ENCODE results near the gene SPN. TPM values are rescaled to one million over a fixed set of nuclear protein-coding genes. Genes with fewer than 3 reads are reported as not detected.

The SPN gene
- total and polyA plus RNA-seq, 9 of the 15 experiments (the other 6 are each of a cell fraction or from before 2014, with no cell fraction given), result 24.3 to 225 (median 79.4) TPM

DNA sequence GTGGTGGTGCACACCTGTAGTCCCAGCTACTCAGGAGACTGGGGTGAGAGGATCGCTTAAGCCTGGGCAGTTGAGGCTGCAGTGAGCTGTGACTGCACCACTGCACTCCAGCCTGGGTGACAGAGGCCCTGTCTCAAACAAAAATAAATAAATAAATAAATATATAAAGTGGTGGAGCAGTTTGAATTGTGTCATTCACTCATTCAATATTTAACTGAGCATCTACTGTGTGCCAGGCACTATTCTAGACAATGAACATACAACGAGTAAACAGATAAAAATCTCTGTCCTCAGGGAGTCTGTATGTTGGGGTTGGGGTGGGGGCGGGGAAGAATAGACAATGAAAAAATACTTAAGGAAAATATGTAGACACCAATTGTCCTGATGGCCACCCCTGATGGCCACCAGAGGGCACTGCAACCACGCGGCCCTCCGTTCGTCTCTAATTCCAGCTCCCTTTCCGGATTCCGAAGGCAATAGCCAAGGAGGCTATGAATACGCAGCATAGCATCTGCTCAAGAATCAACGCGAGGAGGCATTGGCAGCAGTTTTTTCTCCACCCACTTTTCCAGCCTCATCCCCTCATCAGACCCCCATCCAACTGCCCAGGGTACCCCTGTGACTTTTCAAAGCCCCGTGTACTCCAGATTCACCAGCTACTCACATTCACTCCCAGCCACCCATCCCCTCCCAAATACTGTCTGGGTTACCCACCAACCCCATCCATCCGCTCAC lies 37.4 kb downstream of the SPN start (continued):
- TF ChIP-seq, protein P1, sequence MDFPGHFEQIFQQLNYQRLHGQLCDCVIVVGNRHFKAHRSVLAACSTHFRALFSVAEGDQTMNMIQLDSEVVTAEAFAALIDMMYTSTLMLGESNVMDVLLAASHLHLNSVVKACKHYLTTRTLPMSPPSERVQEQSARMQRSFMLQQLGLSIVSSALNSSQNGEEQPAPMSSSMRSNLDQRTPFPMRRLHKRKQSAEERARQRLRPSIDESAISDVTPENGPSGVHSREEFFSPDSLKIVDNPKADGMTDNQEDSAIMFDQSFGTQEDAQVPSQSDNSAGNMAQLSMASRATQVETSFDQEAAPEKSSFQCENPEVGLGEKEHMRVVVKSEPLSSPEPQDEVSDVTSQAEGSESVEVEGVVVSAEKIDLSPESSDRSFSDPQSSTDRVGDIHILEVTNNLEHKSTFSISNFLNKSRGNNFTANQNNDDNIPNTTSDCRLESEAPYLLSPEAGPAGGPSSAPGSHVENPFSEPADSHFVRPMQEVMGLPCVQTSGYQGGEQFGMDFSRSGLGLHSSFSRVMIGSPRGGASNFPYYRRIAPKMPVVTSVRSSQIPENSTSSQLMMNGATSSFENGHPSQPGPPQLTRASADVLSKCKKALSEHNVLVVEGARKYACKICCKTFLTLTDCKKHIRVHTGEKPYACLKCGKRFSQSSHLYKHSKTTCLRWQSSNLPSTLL (IDR thresholded peaks at IDR 0.05), result no peak
- TF ChIP-seq SRSF3 (IDR thresholded peaks at IDR 0.05; ENCODE audit: insufficient read depth, low read length), result no peak
- TF ChIP-seq BACH1 (tag; IDR thresholded peaks at IDR 0.05), result no peak
- TF ChIP-seq EZH2 (IDR thresholded peaks at IDR 0.05; ENCODE audit: borderline replicate concordance, low read depth, low read length), result no peak
- no peak for TF ChIP-seq ZNF197 (CRISPR knock-in tag; IDR thresholded peaks at IDR 0.05; ENCODE audit: low read depth)
- no peak for TF ChIP-seq ZNF830 (CRISPR knock-in tag; IDR thresholded peaks at IDR 0.05)
- TF ChIP-seq SIN3A (IDR thresholded peaks at IDR 0.05; ENCODE audit: borderline replicate concordance in 2 of 2, control insufficient read depth in 1 of 2, low read depth in 2 of 2, low read length in 2 of 2), result no peak
- peak; percentile 84 for TF ChIP-seq REST (IDR thresholded peaks at IDR 0.05; ENCODE audit: borderline replicate concordance)
- no peak for TF ChIP-seq REST (CRISPR knock-in tag; IDR thresholded peaks at IDR 0.05; ENCODE audit: low read depth)
- TF ChIP-seq, protein P2, sequence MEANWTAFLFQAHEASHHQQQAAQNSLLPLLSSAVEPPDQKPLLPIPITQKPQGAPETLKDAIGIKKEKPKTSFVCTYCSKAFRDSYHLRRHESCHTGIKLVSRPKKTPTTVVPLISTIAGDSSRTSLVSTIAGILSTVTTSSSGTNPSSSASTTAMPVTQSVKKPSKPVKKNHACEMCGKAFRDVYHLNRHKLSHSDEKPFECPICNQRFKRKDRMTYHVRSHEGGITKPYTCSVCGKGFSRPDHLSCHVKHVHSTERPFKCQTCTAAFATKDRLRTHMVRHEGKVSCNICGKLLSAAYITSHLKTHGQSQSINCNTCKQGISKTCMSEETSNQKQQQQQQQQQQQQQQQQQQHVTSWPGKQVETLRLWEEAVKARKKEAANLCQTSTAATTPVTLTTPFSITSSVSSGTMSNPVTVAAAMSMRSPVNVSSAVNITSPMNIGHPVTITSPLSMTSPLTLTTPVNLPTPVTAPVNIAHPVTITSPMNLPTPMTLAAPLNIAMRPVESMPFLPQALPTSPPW (CRISPR knock-in tag; IDR thresholded peaks at IDR 0.05), result 0 out of 2 replicates have a peak, but pooled peaks have one; percentile 16
- no peak for TF ChIP-seq RB1 (IDR thresholded peaks at IDR 0.05; ENCODE audit: low read depth)
- TF ChIP-seq HMGN3 (IDR thresholded peaks at IDR 0.05; ENCODE audit: borderline replicate concordance, extremely low read depth, insufficient read length, low read depth, low read length), result no peak
- no peak for TF ChIP-seq PKNOX1 (IDR thresholded peaks at IDR 0.05)
